SK-N-MC (cell line): ENCODE results near the gene ACER3.

Source experiments
- DNase-seq: peaks from one replicate; pipeline ENCODE4 v3.0.0-alpha.2; 2011; ENCODE audit warnings: low read depth, low spot score
- H3K27ac ChIP-seq: fragments of 200-600 bp; sonication (generic); 2 replicates; pipeline ENCODE4 v1.5.1; 2016; ENCODE audit warnings: mixed run types
- H3K36me3 ChIP-seq: fragments of 200-600 bp; sonication (generic); 2 replicates; pipeline ENCODE4 v1.6.1; 2017; ENCODE audit warnings: antibody characterized with exemption, low read length, mixed read lengths; ENCODE audit not compliant: insufficient read depth
- H3K4me3 ChIP-seq: fragments of 200-600 bp; sonication (generic); 2 replicates; pipeline ENCODE4 v1.5.1; 2016
- H3K9ac ChIP-seq: fragments of 200-600 bp; sonication (generic); 2 replicates; pipeline ENCODE4 v1.8.0; 2017; ENCODE audit warnings: mixed run types, mixed read lengths; ENCODE audit not compliant: insufficient read length
- H3K9me3 ChIP-seq: fragments of 200-600 bp; sonication (generic); 2 replicates; pipeline ENCODE4 v1.6.1; 2017; ENCODE audit warnings: low read depth, mild to moderate bottlenecking, antibody characterized with exemption, low read length, moderate library complexity, mixed read lengths
- EZH2 ChIP-seq: fragments of 200-600 bp; sonication (generic); IDR thresholded peaks from one replicate; pipeline ENCODE4 v1.6.1; 2017; ENCODE audit warnings: antibody characterized with exemption
- FOXP2 ChIP-seq: optimal IDR thresholded peaks from 2 replicates; pipeline ENCODE3; 2011; ENCODE audit warnings: mild to moderate bottlenecking, moderate library complexity; ENCODE audit not compliant: insufficient read depth; ENCODE audit errors: extremely low read length, control extremely low read depth
- POLR2AphosphoS5 ChIP-seq: IDR thresholded peaks from 2 replicates; pipeline ENCODE4 v1.6.1; 2012; ENCODE audit warnings: mild to moderate bottlenecking, low read depth, low read length, borderline replicate concordance

ACER3 gene

GRCh38 chr11:76834151-76834550 lies 26.6 kb upstream of the ACER3 start:
- TF ChIP-seq EZH2, result no peak
- TF ChIP-seq POLR2AphosphoS5, result no peak
- no peak for TF ChIP-seq FOXP2
- H3K9me3 ChIP-seq, result no peaks in the 10 kb centered on the region
- no peak for DNase-seq
- H3K4me3 ChIP-seq, result no peak overlapping the region
- no peak overlapping the region for H3K27ac ChIP-seq
- no peak overlapping the region for H3K9ac ChIP-seq
- H3K36me3 ChIP-seq, result no peaks in the 10 kb centered on the region

DNA sequence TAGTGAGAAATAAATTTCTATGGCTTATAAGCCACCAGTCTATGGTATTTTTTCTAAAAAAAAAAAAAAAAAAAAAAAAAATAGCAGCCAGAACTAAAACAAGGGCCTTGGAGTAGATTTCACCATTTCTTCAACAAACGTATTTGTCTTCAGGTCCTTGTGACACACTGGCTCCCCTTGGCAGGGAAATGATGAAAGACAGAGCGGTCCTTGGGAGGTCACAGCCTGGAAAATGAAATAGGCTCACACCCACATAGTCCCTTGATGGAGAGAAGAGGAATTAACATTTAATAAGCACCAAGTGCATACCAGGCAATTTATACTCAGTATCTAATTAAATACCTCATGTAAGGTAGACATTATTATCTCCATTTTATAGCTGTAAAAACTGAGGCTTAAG lies 25.7 kb upstream of the ACER3 start:
- Histone ChIP-seq H3K9ac (no peak overlapping the region), H3K4me3 (no peak overlapping the region), H3K36me3 (no peaks in the 10 kb centered on the region), H3K27ac (no peak overlapping the region), H3K9me3 (no peaks in the 10 kb centered on the region)
- TF ChIP-seq FOXP2, result no peak
- no peak for TF ChIP-seq EZH2
- TF ChIP-seq POLR2AphosphoS5, result no peak
- DNase-seq, result no peak

DNA sequence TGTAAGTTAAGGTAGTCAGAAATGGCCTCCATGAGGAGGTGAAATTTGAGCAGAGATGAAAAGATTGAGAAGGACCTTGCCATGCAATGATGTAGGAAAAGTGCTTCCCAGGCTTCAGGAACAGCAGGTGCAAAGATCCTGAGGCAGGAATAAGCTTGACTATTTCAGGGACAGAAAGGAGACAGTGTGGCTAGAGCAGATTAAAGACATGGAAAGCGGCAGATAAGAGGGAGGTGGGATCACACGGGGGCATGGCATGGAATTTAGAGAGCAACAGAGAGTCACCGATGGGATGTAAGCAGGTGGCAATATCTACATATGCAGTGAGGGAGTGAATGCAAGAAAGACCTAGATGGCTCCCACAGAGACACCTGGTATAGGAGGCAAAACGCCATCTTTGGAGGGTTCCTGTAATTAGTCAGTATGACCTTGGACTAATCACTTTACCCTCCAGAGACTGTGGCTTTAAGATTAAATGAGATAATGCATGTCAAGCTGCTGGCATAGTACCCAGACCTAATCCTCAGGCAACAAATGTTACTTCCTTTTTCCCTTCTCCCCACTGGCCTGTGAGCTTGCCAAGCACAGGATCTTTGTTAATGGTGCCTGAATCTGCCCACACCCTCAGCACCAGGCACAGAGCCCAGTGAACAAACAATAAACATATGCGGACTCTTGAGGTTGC lies 24.6 kb upstream of the ACER3 start:
- no peak for TF ChIP-seq EZH2
- TF ChIP-seq FOXP2, result no peak
- TF ChIP-seq POLR2AphosphoS5, result no peak
- no peak overlapping the region for H3K9ac ChIP-seq
- H3K36me3 ChIP-seq, result no peaks in the 10 kb centered on the region
- no peak for DNase-seq
- H3K4me3 ChIP-seq, result no peak overlapping the region
- H3K9me3 ChIP-seq, result no peaks in the 10 kb centered on the region
- H3K27ac ChIP-seq, result no peak overlapping the region

DNA sequence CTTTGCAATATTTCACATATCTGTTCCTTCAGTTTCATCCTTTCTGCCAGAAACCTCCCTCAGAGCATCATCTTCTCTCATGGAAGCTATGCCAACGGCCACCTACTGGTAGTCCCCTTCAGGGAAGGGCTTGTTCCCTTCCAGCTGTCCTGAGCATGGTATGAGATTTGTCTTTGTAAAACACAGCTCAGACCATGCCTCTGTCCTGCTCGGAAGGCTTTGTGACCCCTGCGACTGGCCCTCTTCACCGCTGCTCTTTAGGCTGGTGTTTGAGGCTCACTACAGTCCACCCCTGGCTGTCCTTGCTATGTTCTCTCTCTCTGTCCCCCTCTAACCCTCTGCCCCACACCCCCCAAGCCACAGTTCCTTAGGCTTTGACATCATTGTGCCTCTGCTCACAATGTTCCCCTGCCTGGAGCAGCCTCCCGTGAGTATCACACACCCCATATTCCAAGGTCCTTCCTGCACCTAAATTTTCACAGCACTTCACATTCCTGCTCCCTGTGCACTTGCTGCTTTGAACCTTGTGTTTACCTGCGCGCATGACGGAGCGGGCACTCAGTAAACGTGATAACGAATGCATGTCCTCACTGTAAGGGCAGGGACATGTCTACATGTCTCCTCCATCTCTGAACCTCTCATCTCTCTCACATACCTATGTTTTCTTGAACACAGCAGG lies 24.0 kb upstream of the ACER3 start:
- Histone ChIP-seq H3K27ac (no peak overlapping the region), H3K36me3 (no peaks in the 10 kb centered on the region), H3K4me3 (no peak overlapping the region), H3K9me3 (no peaks in the 10 kb centered on the region), H3K9ac (no peak overlapping the region)
- TF ChIP-seq POLR2AphosphoS5 (no peak), FOXP2 (no peak), EZH2 (no peak)
- no peak for DNase-seq

DNA sequence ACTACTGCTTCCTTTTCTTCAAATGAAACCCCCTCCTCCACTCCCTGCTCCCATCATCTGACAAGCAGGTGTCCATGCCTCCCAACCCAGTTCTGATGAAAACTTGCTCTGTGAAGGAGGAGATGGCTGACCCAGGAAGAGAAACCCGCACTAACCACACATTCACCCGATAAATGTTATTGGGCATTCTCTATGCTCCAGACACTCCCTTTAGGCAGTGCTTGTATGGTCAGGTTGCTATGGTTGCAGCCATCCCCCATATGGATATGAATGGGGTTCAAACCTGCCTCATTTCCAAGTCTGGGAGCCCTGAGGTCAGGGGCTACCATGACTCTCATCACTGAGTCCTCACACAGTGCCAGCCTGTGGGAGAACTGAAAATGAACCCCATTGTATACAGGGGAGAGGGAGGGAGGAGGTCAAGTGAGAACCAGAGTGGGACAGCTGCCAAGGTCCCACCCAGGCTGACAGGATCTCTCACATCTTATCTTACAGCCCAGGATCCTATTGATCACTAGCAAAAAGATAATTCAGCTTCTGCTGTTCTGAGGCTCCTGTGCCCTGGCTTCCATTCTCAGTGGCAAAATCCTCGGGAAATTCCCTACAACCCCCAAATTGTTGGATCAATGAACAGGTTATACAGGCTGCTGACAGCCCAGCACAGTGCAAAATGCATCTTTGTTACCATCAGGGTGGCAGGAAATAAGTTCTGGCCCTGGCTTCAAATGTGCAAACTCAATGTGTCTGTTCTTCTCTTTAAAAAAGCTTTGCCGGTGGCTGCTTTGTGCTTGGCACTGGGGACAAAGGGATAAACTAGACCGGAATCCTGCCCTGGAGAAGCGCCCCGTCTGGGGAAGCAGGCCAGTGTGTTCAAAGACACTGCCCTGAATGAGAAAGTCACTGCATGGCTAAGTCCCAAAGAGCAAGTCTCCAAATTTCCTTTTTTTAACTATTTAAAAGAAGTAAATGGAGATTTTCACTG lies 22.7 kb upstream of the ACER3 start:
- DNase-seq, result no peak

GRCh38 chr11:76838678-76839068 lies 22.0 kb upstream of the ACER3 start:
- no peak overlapping the region for H3K27ac ChIP-seq
- no peaks in the 10 kb centered on the region for H3K9me3 ChIP-seq
- H3K36me3 ChIP-seq, result no peaks in the 10 kb centered on the region
- TF ChIP-seq FOXP2 (no peak), EZH2 (no peak), POLR2AphosphoS5 (no peak)
- DNase-seq, result no peak
- no peak overlapping the region for H3K4me3 ChIP-seq
- no peak overlapping the region for H3K9ac ChIP-seq

More for the DNA sequence above, 22.7 kb upstream of the ACER3 start:
- H3K9ac ChIP-seq, result no peak overlapping the region
- no peak for TF ChIP-seq POLR2AphosphoS5
- no peak for TF ChIP-seq EZH2
- no peak for TF ChIP-seq FOXP2
- H3K4me3 ChIP-seq, result no peak overlapping the region
- H3K9me3 ChIP-seq, result no peaks in the 10 kb centered on the region
- H3K27ac ChIP-seq, result no peak overlapping the region
- H3K36me3 ChIP-seq, result no peaks in the 10 kb centered on the region

DNA sequence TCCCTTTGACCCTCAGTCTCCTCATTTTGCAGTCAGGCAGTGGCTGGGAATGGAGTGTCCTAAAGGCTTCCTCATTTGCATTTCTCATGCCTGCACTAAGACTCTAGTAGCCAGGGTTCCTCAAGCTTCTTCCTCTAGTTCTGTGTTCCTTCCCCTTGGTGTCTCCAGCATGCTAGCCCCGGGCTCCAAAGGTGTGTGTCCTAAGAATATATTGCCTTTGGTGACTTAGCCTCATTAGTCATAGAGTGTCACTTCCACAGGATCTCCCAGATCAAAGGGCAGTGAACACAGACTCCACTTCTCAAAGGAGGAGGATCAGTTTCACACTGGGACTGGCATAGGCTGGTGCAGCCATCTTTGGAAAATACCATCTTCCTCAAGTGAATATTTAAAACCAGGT lies 21.4 kb upstream of the ACER3 start:
- Histone ChIP-seq H3K36me3 (no peaks in the 10 kb centered on the region), H3K4me3 (no peak overlapping the region), H3K9ac (no peak overlapping the region), H3K27ac (no peak overlapping the region), H3K9me3 (no peaks in the 10 kb centered on the region)
- DNase-seq, result no peak
- TF ChIP-seq FOXP2 (no peak), POLR2AphosphoS5 (no peak), EZH2 (no peak)

- no peak overlapping the region for H3K9ac ChIP-seq
- H3K27ac ChIP-seq, result no peak overlapping the region
- no peaks in the 10 kb centered on the region for H3K36me3 ChIP-seq
- TF ChIP-seq FOXP2, result no peak
- TF ChIP-seq POLR2AphosphoS5, result no peak
- no peak for TF ChIP-seq EZH2
- DNase-seq, result no peak
- no peak overlapping the region for H3K4me3 ChIP-seq
- no peaks in the 10 kb centered on the region for H3K9me3 ChIP-seq
Observed at GRCh38 chr11:76841923-76842452, 18.7 kb upstream of the ACER3 start.
